ENCODE measurements around the gene MYO1F. TPM values are rescaled to one million over a fixed set of nuclear protein-coding genes. Genes with fewer than 3 reads are reported as not detected.

MYO1F gene
- total RNA-seq, 2 experiments from 2014 or later = 48.7 to 50.1 TPM

GRCh38 chr19:8503510-8503909, 73.7 kb downstream of the MYO1F start:
- peaks cover 12% of the 10 kb centered on the region for H3K4me1 Mint-ChIP-seq (ENCODE audit: low read depth)
- H3K36me3 Mint-ChIP-seq = no peaks in the 10 kb centered on the region
- H3K27ac Mint-ChIP-seq = no peak overlapping the region
- ChIA-PET POLR2A (no interaction called here), CTCF (interaction anchor here (0.7 to 4.3 kb wide), 2 partner anchors 150 to 1264 kb away, joined by 3 to 24 read pairs; no protein-coding TSS in a partner anchor)
- DNase-seq = no peak
- H3K9me3 Mint-ChIP-seq = no peaks in the 10 kb centered on the region
- H3K27me3 Mint-ChIP-seq = no peaks in the 10 kb centered on the region
- intact Hi-C loops (cut with micrococcal nuclease) = no loop called here
- H3K4me3 Mint-ChIP-seq = no peak overlapping the region

- intact Hi-C loops (cut with micrococcal nuclease) = no loop called here
- CTCF ChIA-PET = no interaction called here
- Mint-ChIP-seq H3K4me1 (ENCODE audit: low read depth) (peaks cover 12% of the 10 kb centered on the region), H3K9me3 (no peaks in the 10 kb centered on the region), H3K27ac (no peak overlapping the region), H3K27me3 (no peaks in the 10 kb centered on the region), H3K4me3 (no peak overlapping the region), H3K36me3 (no peaks in the 10 kb centered on the region)
- no peak for DNase-seq
- POLR2A ChIA-PET = no interaction called here
These were observed 75.3 kb downstream of the MYO1F start for GRCh38 chr19:8501981-8502380.

GRCh38 chr19:8501516-8501915, 75.7 kb downstream of the MYO1F start:
- DNase-seq = no peak
- Mint-ChIP-seq H3K9me3 (no peaks in the 10 kb centered on the region), H3K27me3 (no peaks in the 10 kb centered on the region), H3K36me3 (no peaks in the 10 kb centered on the region), H3K4me1 (ENCODE audit: low read depth) (peaks cover 11% of the 10 kb centered on the region), H3K27ac (no peak overlapping the region), H3K4me3 (no peak overlapping the region)
- CTCF ChIA-PET = no interaction called here
- intact Hi-C loops (cut with micrococcal nuclease) = no loop called here
- POLR2A ChIA-PET = no interaction called here

GRCh38 chr19:8500158-8500557, 77.1 kb downstream of the MYO1F start:
- no peak for DNase-seq
- ChIA-PET CTCF (no interaction called here), POLR2A (no interaction called here)
- intact Hi-C loops (cut with micrococcal nuclease) = no loop called here
- no peaks in the 10 kb centered on the region for H3K36me3 Mint-ChIP-seq
- no peaks in the 10 kb centered on the region for H3K9me3 Mint-ChIP-seq
- no peak overlapping the region for H3K4me3 Mint-ChIP-seq
- no peaks in the 10 kb centered on the region for H3K27me3 Mint-ChIP-seq
- H3K4me1 Mint-ChIP-seq (ENCODE audit: low read depth) = peaks cover 7% of the 10 kb centered on the region
- H3K27ac Mint-ChIP-seq = no peak overlapping the region

- Mint-ChIP-seq H3K27me3 (no peaks in the 10 kb centered on the region), H3K27ac (no peak overlapping the region), H3K36me3 (no peaks in the 10 kb centered on the region), H3K4me1 (ENCODE audit: low read depth) (peaks cover 9% of the 10 kb centered on the region), H3K4me3 (no peak overlapping the region), H3K9me3 (no peaks in the 10 kb centered on the region)
- POLR2A ChIA-PET = no interaction called here
- no peak for DNase-seq
- intact Hi-C loops (cut with micrococcal nuclease) = no loop called here
- CTCF ChIA-PET = no interaction called here
These were observed 78.0 kb downstream of the MYO1F start for GRCh38 chr19:8499048-8499833.

GRCh38 chr19:8498295-8498694, 78.9 kb downstream of the MYO1F start:
- intact Hi-C loops (cut with micrococcal nuclease) = no loop called here
- Mint-ChIP-seq H3K9me3 (no peaks in the 10 kb centered on the region), H3K27me3 (no peaks in the 10 kb centered on the region), H3K36me3 (no peaks in the 10 kb centered on the region), H3K27ac (no peak overlapping the region), H3K4me1 (ENCODE audit: low read depth) (peaks cover 13% of the 10 kb centered on the region), H3K4me3 (no peak overlapping the region)
- ChIA-PET POLR2A (no interaction called here), CTCF (no interaction called here)
- DNase-seq = no peak

- intact Hi-C loops (cut with micrococcal nuclease) = no loop called here
These were observed 83.1 kb downstream of the MYO1F start for GRCh38 chr19:8494158-8494557.

GRCh38 chr19:8491574-8491973, 85.7 kb downstream of the MYO1F start:
- H3K9me3 Mint-ChIP-seq = no peaks in the 10 kb centered on the region
- H3K27me3 Mint-ChIP-seq = no peaks in the 10 kb centered on the region
- ChIA-PET CTCF (no interaction called here), POLR2A (interaction anchor here (0.7 kb wide), 1 partner anchor 29 kb away, joined by 3 read pairs; no protein-coding TSS in a partner anchor)
- no peak overlapping the region for H3K4me3 Mint-ChIP-seq
- H3K27ac Mint-ChIP-seq = no peak overlapping the region
- peaks cover 25% of the 10 kb centered on the region for H3K4me1 Mint-ChIP-seq (ENCODE audit: low read depth)
- H3K36me3 Mint-ChIP-seq = peaks cover 19% of the 10 kb centered on the region
- DNase-seq = no peak
- intact Hi-C loops (cut with micrococcal nuclease) = no loop called here

More at GRCh38 chr19:8494158-8494557, 83.1 kb downstream of the MYO1F start:
- POLR2A ChIA-PET = no interaction called here
- Mint-ChIP-seq H3K4me1 (ENCODE audit: low read depth) (peaks cover 8% of the 10 kb centered on the region), H3K4me3 (no peak overlapping the region), H3K27me3 (no peaks in the 10 kb centered on the region), H3K27ac (no peak overlapping the region), H3K36me3 (peaks cover 2% of the 10 kb centered on the region), H3K9me3 (no peaks in the 10 kb centered on the region)
- CTCF ChIA-PET = interaction anchor here (0.6 to 3.2 kb wide), 4 partner anchors 12 to 114 kb away, joined by 3 to 16 read pairs (median 4); partner anchors contain the start of gene ZNF414
- DNase-seq = peak; percentile 33

GRCh38 chr19:8490873-8491272, 86.4 kb downstream of the MYO1F start:
- intact Hi-C loops (cut with micrococcal nuclease) = no loop called here
- Mint-ChIP-seq H3K27me3 (no peaks in the 10 kb centered on the region), H3K27ac (no peak overlapping the region), H3K4me1 (ENCODE audit: low read depth) (peaks cover 31% of the 10 kb centered on the region), H3K4me3 (no peak overlapping the region), H3K9me3 (no peaks in the 10 kb centered on the region), H3K36me3 (peaks cover 25% of the 10 kb centered on the region)
- POLR2A ChIA-PET = no interaction called here
- DNase-seq = no peak
- CTCF ChIA-PET = interaction anchor here (0.5 kb wide), 1 partner anchor 12 kb away, joined by 3 read pairs; no protein-coding TSS in a partner anchor

- no peaks in the 10 kb centered on the region for H3K9me3 Mint-ChIP-seq
- no peak for DNase-seq
- ChIA-PET CTCF (no interaction called here), POLR2A (no interaction called here)
- H3K4me1 Mint-ChIP-seq (ENCODE audit: low read depth) = peaks cover 32% of the 10 kb centered on the region
- H3K4me3 Mint-ChIP-seq = no peak overlapping the region
- H3K36me3 Mint-ChIP-seq = peaks cover 27% of the 10 kb centered on the region
- H3K27ac Mint-ChIP-seq = no peak overlapping the region
- intact Hi-C loops (cut with micrococcal nuclease) = no loop called here
- H3K27me3 Mint-ChIP-seq = no peaks in the 10 kb centered on the region
These were observed 86.9 kb downstream of the MYO1F start for GRCh38 chr19:8490395-8490760.

- H3K4me3 Mint-ChIP-seq = no peak overlapping the region
- CTCF ChIA-PET = no interaction called here
These were observed 87.5 kb downstream of the MYO1F start for GRCh38 chr19:8489561-8490394.

GRCh38 chr19:8488365-8488764, 88.9 kb downstream of the MYO1F start:
- H3K27me3 Mint-ChIP-seq = no peaks in the 10 kb centered on the region
- H3K36me3 Mint-ChIP-seq = peaks cover 35% of the 10 kb centered on the region
- no peak overlapping the region for H3K4me3 Mint-ChIP-seq
- DNase-seq = no peak
- POLR2A ChIA-PET = interaction anchor here (1.8 kb wide), 1 partner anchor 89 kb away, joined by 5 read pairs; the partner anchor contains the start of gene MYO1F
- peak overlapping the region; percentile 94 for H3K27ac Mint-ChIP-seq
- CTCF ChIA-PET = interaction anchor here (2.0 to 3.5 kb wide), 2 partner anchors 17 to 91 kb away, joined by 17 to 33 read pairs; partner anchors contain the start of gene MYO1F
- intact Hi-C loops (cut with micrococcal nuclease) = no loop called here
- no peaks in the 10 kb centered on the region for H3K9me3 Mint-ChIP-seq
- peaks cover 24% of the 10 kb centered on the region for H3K4me1 Mint-ChIP-seq (ENCODE audit: low read depth)

More at GRCh38 chr19:8489561-8490394, 87.5 kb downstream of the MYO1F start:
- intact Hi-C loops (cut with micrococcal nuclease) = no loop called here
- H3K4me1 Mint-ChIP-seq (ENCODE audit: low read depth) = peaks cover 30% of the 10 kb centered on the region
- no peaks in the 10 kb centered on the region for H3K9me3 Mint-ChIP-seq
- POLR2A ChIA-PET = no interaction called here
- DNase-seq = no peak
- no peak overlapping the region for H3K27ac Mint-ChIP-seq
- peaks cover 33% of the 10 kb centered on the region for H3K36me3 Mint-ChIP-seq
- H3K27me3 Mint-ChIP-seq = no peaks in the 10 kb centered on the region

Data from activated CD4-positive, alpha-beta memory T cell treated with anti-CD3 and anti-CD28 coated beads for 36 hours (primary cell).